ENCODE results near the gene PLXNC1. TPM values are rescaled to one million over a fixed set of nuclear protein-coding genes. Genes with fewer than 3 reads are reported as not detected.
"Not testable (repeated sequence)": the region's sequence is repeated elsewhere in the genome, so short reads cannot be mapped to it uniquely, and the experiment has no call there.

The PLXNC1 gene
- polyA plus RNA-seq, 1 donor (not counting 4 experiments of a cell fraction or from before 2014, with no cell fraction given): 0.17 TPM

DNA sequence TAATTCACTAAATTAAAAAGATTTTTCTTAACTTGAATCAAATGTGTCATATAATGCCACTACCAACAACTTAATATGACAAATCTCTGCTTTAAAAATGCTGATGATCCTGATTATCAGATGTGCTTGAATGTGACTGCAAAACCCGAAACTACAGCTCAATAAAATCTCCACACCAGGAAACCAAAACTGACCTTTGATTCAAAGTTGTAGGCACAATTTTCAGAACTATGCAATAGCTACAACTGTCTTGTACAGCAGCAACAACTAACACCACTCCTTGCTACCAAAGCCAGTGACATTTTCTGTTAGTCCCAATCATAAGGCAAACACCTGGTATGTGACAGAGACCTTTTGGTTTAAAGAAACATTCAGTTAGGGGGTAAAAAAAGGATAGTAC, 164.0 kb downstream of the PLXNC1 start:
- Histone ChIP-seq H4K20me1 (ENCODE audit: control insufficient read depth, extremely low read depth, insufficient read depth, low read length) (no peaks in the 10 kb centered on the region), H2AFZ (ENCODE audit: control insufficient read depth, low read length) (no peak overlapping the region), H3K27me3 (ENCODE audit: control insufficient read depth, extremely low read depth, insufficient read depth, low read length) (no peaks in the 10 kb centered on the region), H3K9me3 (ENCODE audit: control insufficient read depth, low read depth, low read length) (no peaks in the 10 kb centered on the region), H3K4me3 (ENCODE audit: control insufficient read depth in 2 of 3, extremely low read depth in 1 of 3, insufficient read depth in 2 of 3, low read depth in 1 of 3, low read length in 3 of 3) (no peak overlapping the region), H3K27ac (ENCODE audit: control insufficient read depth, insufficient read depth, low read length) (no peak overlapping the region), H3K79me2 (ENCODE audit: control insufficient read depth, insufficient read depth, low read length) (no peaks in the 10 kb centered on the region), H3K4me1 (ENCODE audit: control insufficient read depth, extremely low read depth, insufficient read depth, low read length) (no peaks in the 10 kb centered on the region), H3K36me3 (ENCODE audit: control insufficient read depth in 2 of 2, extremely low read depth in 1 of 2, insufficient read depth in 2 of 2, low read length in 2 of 2) (no peaks in the 10 kb centered on the region), H3K4me2 (ENCODE audit: control insufficient read depth, extremely low read depth, insufficient read depth, low read depth, low read length) (no peak overlapping the region), H3K9ac (ENCODE audit: control insufficient read depth, extremely low read depth, insufficient read depth, low read length) (no peak overlapping the region), H3K9me1 (ENCODE audit: control insufficient read depth, extremely low read depth, insufficient read depth, low read length) (no peaks in the 10 kb centered on the region)
- TF ChIP-seq, protein P1, sequence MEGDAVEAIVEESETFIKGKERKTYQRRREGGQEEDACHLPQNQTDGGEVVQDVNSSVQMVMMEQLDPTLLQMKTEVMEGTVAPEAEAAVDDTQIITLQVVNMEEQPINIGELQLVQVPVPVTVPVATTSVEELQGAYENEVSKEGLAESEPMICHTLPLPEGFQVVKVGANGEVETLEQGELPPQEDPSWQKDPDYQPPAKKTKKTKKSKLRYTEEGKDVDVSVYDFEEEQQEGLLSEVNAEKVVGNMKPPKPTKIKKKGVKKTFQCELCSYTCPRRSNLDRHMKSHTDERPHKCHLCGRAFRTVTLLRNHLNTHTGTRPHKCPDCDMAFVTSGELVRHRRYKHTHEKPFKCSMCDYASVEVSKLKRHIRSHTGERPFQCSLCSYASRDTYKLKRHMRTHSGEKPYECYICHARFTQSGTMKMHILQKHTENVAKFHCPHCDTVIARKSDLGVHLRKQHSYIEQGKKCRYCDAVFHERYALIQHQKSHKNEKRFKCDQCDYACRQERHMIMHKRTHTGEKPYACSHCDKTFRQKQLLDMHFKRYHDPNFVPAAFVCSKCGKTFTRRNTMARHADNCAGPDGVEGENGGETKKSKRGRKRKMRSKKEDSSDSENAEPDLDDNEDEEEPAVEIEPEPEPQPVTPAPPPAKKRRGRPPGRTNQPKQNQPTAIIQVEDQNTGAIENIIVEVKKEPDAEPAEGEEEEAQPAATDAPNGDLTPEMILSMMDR (optimal IDR thresholded peaks at IDR 0.05 in 1 of 3, IDR thresholded peaks at IDR 0.05 in 1 of 3, conservative IDR thresholded peaks at IDR 0.05 in 1 of 3; ENCODE audit: extremely low read depth in 1 of 3, insufficient read depth in 2 of 3, low read length in 3 of 3): no peak
- no peak for TF ChIP-seq EZH2 (IDR thresholded peaks at IDR 0.05; ENCODE audit: low read length)
- FAIRE-seq (no peak), DNase-seq (ENCODE audit: low read depth, low spot score) (no peak)
- dilution Hi-C loops (cut with MboI; ENCODE audit: extremely low pct_ligation_motif_present, low sequenced_read_pairs): no loop called here

DNA sequence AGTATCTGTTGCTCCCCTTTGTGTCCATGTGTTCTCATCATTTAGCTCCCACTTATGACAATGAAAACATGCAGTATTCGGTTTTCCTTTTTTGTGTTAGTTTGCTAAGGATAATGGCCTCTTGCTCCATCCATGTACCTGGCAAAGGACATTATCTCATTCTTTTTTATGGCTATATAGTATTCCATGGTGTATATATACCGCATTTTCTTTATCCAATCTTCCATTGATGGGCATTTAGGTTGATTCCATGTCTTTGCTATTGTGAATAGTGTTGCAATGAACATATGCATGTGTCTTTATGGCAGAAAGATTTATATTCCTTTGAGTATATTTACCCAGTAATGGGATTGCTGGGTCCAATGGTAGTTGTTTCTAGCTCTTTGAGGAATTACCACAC, 168.2 kb downstream of the PLXNC1 start:
- DNase-seq (ENCODE audit: low read depth, low spot score); H3K4me1 ChIP-seq (ENCODE audit: control insufficient read depth, extremely low read depth, insufficient read depth, low read length); FAIRE-seq; H4K20me1 ChIP-seq (ENCODE audit: control insufficient read depth, extremely low read depth, insufficient read depth, low read length); H3K27ac ChIP-seq (ENCODE audit: control insufficient read depth, insufficient read depth, low read length); H3K9me1 ChIP-seq (ENCODE audit: control insufficient read depth, extremely low read depth, insufficient read depth, low read length); H3K4me2 ChIP-seq (ENCODE audit: control insufficient read depth, extremely low read depth, insufficient read depth, low read depth, low read length); H3K9me3 ChIP-seq (ENCODE audit: control insufficient read depth, low read depth, low read length); H3K36me3 ChIP-seq (ENCODE audit: control insufficient read depth in 2 of 2, extremely low read depth in 1 of 2, insufficient read depth in 2 of 2, low read length in 2 of 2); H3K79me2 ChIP-seq (ENCODE audit: control insufficient read depth, insufficient read depth, low read length); H3K9ac ChIP-seq (ENCODE audit: control insufficient read depth, extremely low read depth, insufficient read depth, low read length); dilution Hi-C loops (cut with MboI; ENCODE audit: extremely low pct_ligation_motif_present, low sequenced_read_pairs); H2AFZ ChIP-seq (ENCODE audit: control insufficient read depth, low read length); H3K4me3 ChIP-seq (ENCODE audit: control insufficient read depth in 2 of 3, extremely low read depth in 1 of 3, insufficient read depth in 2 of 3, low read depth in 1 of 3, low read length in 3 of 3); H3K27me3 ChIP-seq (ENCODE audit: control insufficient read depth, extremely low read depth, insufficient read depth, low read length): not testable (repeated sequence)

DNA sequence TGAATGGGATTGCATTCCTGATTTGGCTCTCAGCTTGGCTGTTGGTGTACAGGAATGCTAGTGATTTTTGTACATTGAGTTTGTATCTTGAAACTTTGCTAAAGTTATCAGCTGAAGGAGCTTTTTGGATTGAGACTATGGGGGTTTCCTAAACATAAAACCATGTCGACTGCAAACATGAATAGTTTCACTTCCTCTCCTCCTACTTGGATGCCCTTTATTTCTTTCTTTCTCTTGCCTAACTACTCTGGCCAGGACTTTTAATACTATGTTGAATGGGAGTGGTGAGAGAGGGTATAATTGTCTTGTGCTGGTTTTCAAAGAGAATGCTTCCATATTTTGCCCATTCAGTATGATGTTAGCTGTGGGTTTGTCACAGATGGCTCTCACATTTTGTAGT, 169.8 kb downstream of the PLXNC1 start:
- Histone ChIP-seq H3K27ac (ENCODE audit: control insufficient read depth, insufficient read depth, low read length) (no peak overlapping the region), H4K20me1 (ENCODE audit: control insufficient read depth, extremely low read depth, insufficient read depth, low read length) (no peaks in the 10 kb centered on the region), H3K4me2 (ENCODE audit: control insufficient read depth, extremely low read depth, insufficient read depth, low read depth, low read length) (no peak overlapping the region), H3K36me3 (ENCODE audit: control insufficient read depth in 2 of 2, extremely low read depth in 1 of 2, insufficient read depth in 2 of 2, low read length in 2 of 2) (peaks cover 0 to 5% of the 10 kb centered on the region in 2 experiments), H2AFZ (ENCODE audit: control insufficient read depth, low read length) (no peak overlapping the region), H3K79me2 (ENCODE audit: control insufficient read depth, insufficient read depth, low read length) (no peaks in the 10 kb centered on the region), H3K27me3 (ENCODE audit: control insufficient read depth, extremely low read depth, insufficient read depth, low read length) (no peaks in the 10 kb centered on the region), H3K4me1 (ENCODE audit: control insufficient read depth, extremely low read depth, insufficient read depth, low read length) (no peaks in the 10 kb centered on the region), H3K4me3 (ENCODE audit: control insufficient read depth in 2 of 3, extremely low read depth in 1 of 3, insufficient read depth in 2 of 3, low read depth in 1 of 3, low read length in 3 of 3) (no peak overlapping the region), H3K9me3 (ENCODE audit: control insufficient read depth, low read depth, low read length) (no peaks in the 10 kb centered on the region), H3K9ac (ENCODE audit: control insufficient read depth, extremely low read depth, insufficient read depth, low read length) (no peak overlapping the region), H3K9me1 (ENCODE audit: control insufficient read depth, extremely low read depth, insufficient read depth, low read length) (no peaks in the 10 kb centered on the region)
- no peak for DNase-seq (ENCODE audit: low read depth, low spot score)
- dilution Hi-C loops (cut with MboI; ENCODE audit: extremely low pct_ligation_motif_present, low sequenced_read_pairs): no loop called here
- TF ChIP-seq EZH2 (IDR thresholded peaks at IDR 0.05; ENCODE audit: low read length): no peak
- TF ChIP-seq, protein P1 (optimal IDR thresholded peaks at IDR 0.05 in 1 of 3, IDR thresholded peaks at IDR 0.05 in 1 of 3, conservative IDR thresholded peaks at IDR 0.05 in 1 of 3; ENCODE audit: extremely low read depth in 1 of 3, insufficient read depth in 2 of 3, low read length in 3 of 3): no peak
- no peak for FAIRE-seq
